ENCODE measurements around the gene RNASE11.
"Not testable (repeated sequence)": the region's sequence is repeated elsewhere in the genome, so short reads cannot be mapped to it uniquely, and the experiment has no call there.

The RNASE11 gene

GRCh38 chr14:20613094-20614037 is 25.6 kb upstream of the RNASE11 start:
- peak; percentile 99 for DNase-seq

GRCh38 chr14:20612403-20612802 is 24.6 kb upstream of the RNASE11 start:
- DNase-seq, result no peak

GRCh38 chr14:20611277-20611676 is 23.5 kb upstream of the RNASE11 start:
- no peak for DNase-seq

- peak; percentile 80 for DNase-seq
Observed at GRCh38 chr14:20610002-20610765, 22.4 kb upstream of the RNASE11 start.

- DNase-seq, result peak; percentile 84
Observed at GRCh38 chr14:20609215-20610001, 21.6 kb upstream of the RNASE11 start.

- DNase-seq, result no peak
Observed at GRCh38 chr14:20608383-20609110, 20.7 kb upstream of the RNASE11 start.

GRCh38 chr14:20607617-20608016 is 19.8 kb upstream of the RNASE11 start:
- DNase-seq, result no peak

GRCh38 chr14:20606902-20607242 is 19.1 kb upstream of the RNASE11 start:
- no peak for DNase-seq

GRCh38 chr14:20606190-20606901 is 18.5 kb upstream of the RNASE11 start:
- DNase-seq, result peak; percentile 31

GRCh38 chr14:20603813-20604690 is 16.3 kb upstream of the RNASE11 start:
- no peak for DNase-seq

GRCh38 chr14:20602583-20602982 is 14.8 kb upstream of the RNASE11 start:
- no peak for DNase-seq

GRCh38 chr14:20601522-20601921 is 13.7 kb upstream of the RNASE11 start:
- no peak for DNase-seq

- no peak for DNase-seq
Observed at GRCh38 chr14:20597108-20597507, 9.3 kb upstream of the RNASE11 start.

- not testable (repeated sequence) for DNase-seq
Observed at GRCh38 chr14:20595726-20596125, 7.9 kb upstream of the RNASE11 start.

- no peak for DNase-seq
Observed at GRCh38 chr14:20592574-20592973, 4.8 kb upstream of the RNASE11 start.

- no peak for DNase-seq
Observed at GRCh38 chr14:20591235-20591634, 3.4 kb upstream of the RNASE11 start, which contains the start of gene RNASE12. RNASE12 (minus strand) TSS chr14:20591376; CDS start chr14:20590723, 653 bp downstream.

GRCh38 chr14:20583908-20584307 is 3.9 kb downstream of the RNASE11 start:
- no peak for DNase-seq

- no peak for DNase-seq
Observed at GRCh38 chr14:20583142-20583541, 4.7 kb downstream of the RNASE11 start.

- DNase-seq, result no peak
Observed at GRCh38 chr14:20580242-20580641, 7.6 kb downstream of the RNASE11 start.

GRCh38 chr14:20578784-20579502 is 8.9 kb downstream of the RNASE11 start:
- DNase-seq, result no peak
